ENCODE results near the gene TECTA. TPM values are rescaled to one million over a fixed set of nuclear protein-coding genes. Genes with fewer than 3 reads are reported as not detected.

The TECTA gene
- polyA plus RNA-seq, 1 donor (not counting 4 experiments of a cell fraction or from before 2014, with no cell fraction given), result 0.17 TPM

GRCh38 chr11:121054266-121054665 is 46.8 kb upstream of the TECTA start:
- no peak for DNase-seq (ENCODE audit: low read depth, low spot score)
- H3K4me1 ChIP-seq (ENCODE audit: control insufficient read depth, extremely low read depth, insufficient read depth, low read length), result no peaks in the 10 kb centered on the region
- H3K9me3 ChIP-seq (ENCODE audit: control insufficient read depth, low read depth, low read length), result no peaks in the 10 kb centered on the region
- no peak overlapping the region for H3K4me2 ChIP-seq (ENCODE audit: control insufficient read depth, extremely low read depth, insufficient read depth, low read depth, low read length)
- peaks cover 6 to 7% of the 10 kb centered on the region in 2 experiments for H3K36me3 ChIP-seq (ENCODE audit: control insufficient read depth in 2 of 2, extremely low read depth in 1 of 2, insufficient read depth in 2 of 2, low read length in 2 of 2)
- no peaks in the 10 kb centered on the region for H3K27me3 ChIP-seq (ENCODE audit: control insufficient read depth, extremely low read depth, insufficient read depth, low read length)
- H2AFZ ChIP-seq (ENCODE audit: control insufficient read depth, low read length), result no peak overlapping the region
- TF ChIP-seq CTCF (optimal IDR thresholded peaks at IDR 0.05 in 1 of 3, IDR thresholded peaks at IDR 0.05 in 1 of 3, conservative IDR thresholded peaks at IDR 0.05 in 1 of 3; ENCODE audit: extremely low read depth in 1 of 3, insufficient read depth in 2 of 3, low read length in 3 of 3), result no peak
- no peak overlapping the region for H3K4me3 ChIP-seq (ENCODE audit: control insufficient read depth in 2 of 3, extremely low read depth in 1 of 3, insufficient read depth in 2 of 3, low read depth in 1 of 3, low read length in 3 of 3)
- H3K79me2 ChIP-seq (ENCODE audit: control insufficient read depth, insufficient read depth, low read length), result no peaks in the 10 kb centered on the region
- no peaks in the 10 kb centered on the region for H4K20me1 ChIP-seq (ENCODE audit: control insufficient read depth, extremely low read depth, insufficient read depth, low read length)
- no peak overlapping the region for H3K27ac ChIP-seq (ENCODE audit: control insufficient read depth, insufficient read depth, low read length)
- no peaks in the 10 kb centered on the region for H3K9me1 ChIP-seq (ENCODE audit: control insufficient read depth, extremely low read depth, insufficient read depth, low read length)
- dilution Hi-C loops (cut with MboI; ENCODE audit: extremely low pct_ligation_motif_present, low sequenced_read_pairs), result no loop called here
- FAIRE-seq, result no peak
- no peak overlapping the region for H3K9ac ChIP-seq (ENCODE audit: control insufficient read depth, extremely low read depth, insufficient read depth, low read length)

- no peak overlapping the region for H3K4me3 ChIP-seq (ENCODE audit: control insufficient read depth in 2 of 3, extremely low read depth in 1 of 3, insufficient read depth in 2 of 3, low read depth in 1 of 3, low read length in 3 of 3)
- H3K27me3 ChIP-seq (ENCODE audit: control insufficient read depth, extremely low read depth, insufficient read depth, low read length), result no peaks in the 10 kb centered on the region
- no peak overlapping the region for H3K4me2 ChIP-seq (ENCODE audit: control insufficient read depth, extremely low read depth, insufficient read depth, low read depth, low read length)
- dilution Hi-C loops (cut with MboI; ENCODE audit: extremely low pct_ligation_motif_present, low sequenced_read_pairs), result no loop called here
- no peak overlapping the region for H3K9ac ChIP-seq (ENCODE audit: control insufficient read depth, extremely low read depth, insufficient read depth, low read length)
- TF ChIP-seq CTCF (optimal IDR thresholded peaks at IDR 0.05 in 1 of 3, IDR thresholded peaks at IDR 0.05 in 1 of 3, conservative IDR thresholded peaks at IDR 0.05 in 1 of 3; ENCODE audit: extremely low read depth in 1 of 3, insufficient read depth in 2 of 3, low read length in 3 of 3), result no peak
- no peak for TF ChIP-seq EZH2 (IDR thresholded peaks at IDR 0.05; ENCODE audit: low read length)
- no peak overlapping the region for H3K27ac ChIP-seq (ENCODE audit: control insufficient read depth, insufficient read depth, low read length)
- H3K36me3 ChIP-seq (ENCODE audit: control insufficient read depth in 2 of 2, extremely low read depth in 1 of 2, insufficient read depth in 2 of 2, low read length in 2 of 2), result peaks cover 6 to 7% of the 10 kb centered on the region in 2 experiments
- no peak overlapping the region for H2AFZ ChIP-seq (ENCODE audit: control insufficient read depth, low read length)
- H3K4me1 ChIP-seq (ENCODE audit: control insufficient read depth, extremely low read depth, insufficient read depth, low read length), result no peaks in the 10 kb centered on the region
- no peaks in the 10 kb centered on the region for H3K9me1 ChIP-seq (ENCODE audit: control insufficient read depth, extremely low read depth, insufficient read depth, low read length)
- H4K20me1 ChIP-seq (ENCODE audit: control insufficient read depth, extremely low read depth, insufficient read depth, low read length), result no peaks in the 10 kb centered on the region
- H3K9me3 ChIP-seq (ENCODE audit: control insufficient read depth, low read depth, low read length), result no peaks in the 10 kb centered on the region
- DNase-seq (ENCODE audit: low read depth, low spot score) (no peak), FAIRE-seq (peak; percentile 62)
- no peaks in the 10 kb centered on the region for H3K79me2 ChIP-seq (ENCODE audit: control insufficient read depth, insufficient read depth, low read length)
Measured at GRCh38 chr11:121055076-121055475, 46.0 kb upstream of the TECTA start.
